ENCODE measurements around the gene MYO1E.
A peak's percentile ranks its signal among the peaks of the same experiment; 100 is the strongest.
"Not testable (repeated sequence)": the region's sequence is repeated elsewhere in the genome, so short reads cannot be mapped to it uniquely, and the experiment has no call there.

The MYO1E gene

GRCh38 chr15:59372352-59373211, at the start of gene MYO1E:
MYO1E (minus strand) TSS chr15:59372871; CDS start chr15:59372500, 371 bp downstream.
- peak; percentile 91 for DNase-seq

GRCh38 chr15:59420986-59421618, 48.4 kb upstream of the MYO1E start:
- DNase-seq = no peak

DNA sequence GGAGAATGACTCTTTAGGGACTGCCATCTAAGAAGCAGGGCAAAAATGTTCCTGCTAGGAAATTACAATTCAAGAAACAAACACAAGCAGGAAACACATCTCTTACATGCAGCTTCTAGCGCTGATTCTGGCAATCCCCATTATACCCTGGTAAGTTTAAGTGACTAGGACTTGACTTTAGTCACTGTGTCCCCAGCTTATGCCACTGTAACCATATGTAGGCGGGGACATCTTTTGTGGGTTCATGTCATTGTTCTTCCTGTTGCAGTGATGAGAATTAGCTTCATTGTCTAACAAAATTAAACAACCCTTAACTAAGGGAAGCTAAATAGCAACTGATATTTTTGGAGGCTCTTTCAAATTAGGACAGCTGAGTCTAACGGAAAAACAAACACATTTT, 47.4 kb upstream of the MYO1E start:
- DNase-seq = no peak

DNA sequence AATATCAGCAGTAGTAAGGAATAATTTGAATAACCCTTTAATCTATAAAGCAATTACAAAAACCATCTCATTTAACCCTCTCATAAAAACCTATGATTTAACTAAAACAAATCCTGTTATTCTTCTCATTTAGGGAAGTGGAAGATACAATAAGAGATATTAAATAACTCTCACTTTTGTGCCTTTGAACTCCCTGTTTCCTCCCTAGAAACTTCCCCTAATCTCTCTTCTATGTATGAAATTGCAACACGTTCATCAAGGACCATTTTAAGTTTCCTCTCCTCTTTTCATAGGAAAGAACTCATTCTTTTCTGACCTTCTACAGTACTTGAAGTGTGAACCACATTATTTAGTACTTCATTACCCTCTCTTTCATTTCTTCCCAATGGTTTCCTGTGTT, 46.5 kb upstream of the MYO1E start:
- no peak for DNase-seq

DNA sequence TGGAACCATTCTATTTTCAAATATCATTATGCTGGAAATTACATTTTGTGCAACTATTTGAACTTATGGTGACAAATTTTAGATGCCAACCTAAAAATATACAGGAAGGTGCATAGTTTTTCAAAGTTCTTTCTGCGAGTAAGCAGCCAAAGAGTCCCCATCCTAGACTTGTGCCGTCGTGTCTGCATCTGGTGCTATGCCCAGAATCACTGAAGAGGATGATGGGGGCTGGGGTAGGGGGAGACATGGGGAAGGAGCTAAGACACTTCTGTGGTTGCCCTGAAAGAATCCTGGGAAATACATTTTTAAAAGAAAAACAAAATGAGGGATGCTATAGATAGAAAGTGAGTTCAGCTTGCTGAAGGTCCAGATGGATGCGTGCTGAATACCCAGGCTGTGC, 44.1 kb upstream of the MYO1E start:
- DNase-seq = no peak

DNA sequence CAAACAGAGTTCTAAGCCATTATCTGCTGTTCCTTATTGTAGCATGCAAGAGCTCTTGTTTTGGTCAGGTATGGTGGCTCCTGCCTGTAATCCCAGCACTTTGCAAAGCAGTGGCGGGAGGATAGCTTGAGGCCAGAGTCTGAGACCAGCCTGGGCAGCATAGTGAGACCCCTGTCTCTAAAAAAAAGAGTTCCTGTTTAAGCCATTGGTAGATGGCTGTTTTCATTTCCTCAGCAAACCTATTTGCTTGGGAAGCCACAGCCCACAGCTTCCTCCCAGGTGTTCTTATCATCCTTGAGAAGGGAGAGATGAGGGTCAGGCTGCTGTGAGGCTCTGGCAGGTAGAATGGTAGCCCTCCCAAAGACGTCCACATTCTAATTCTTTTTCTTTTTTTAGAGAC, 40.9 kb upstream of the MYO1E start:
- DNase-seq = no peak

- no peak for DNase-seq
Measured at GRCh38 chr15:59410391-59410896, 37.8 kb upstream of the MYO1E start.

- DNase-seq = no peak
Measured at GRCh38 chr15:59407946-59408345, 35.3 kb upstream of the MYO1E start.

GRCh38 chr15:59406446-59406845, 33.8 kb upstream of the MYO1E start:
- DNase-seq = no peak

DNA sequence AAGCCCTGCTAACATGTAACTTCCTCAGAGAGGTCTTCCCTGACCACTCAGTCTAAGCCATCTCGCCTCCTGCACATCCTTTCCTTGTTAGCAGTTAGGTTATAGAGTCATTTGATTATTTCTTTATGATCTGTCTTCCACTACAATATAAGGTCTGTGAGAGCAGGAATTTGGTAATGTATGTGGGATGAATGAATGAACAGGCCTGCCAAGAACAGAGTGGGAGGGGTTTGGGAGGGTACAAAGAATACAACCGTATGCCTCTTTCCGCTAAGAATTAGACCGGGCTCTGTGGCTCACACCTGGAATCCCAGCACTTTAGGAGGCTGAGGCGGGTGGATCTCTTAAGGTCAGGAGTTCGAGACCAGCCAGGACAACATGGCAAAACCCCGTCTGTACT, 32.4 kb upstream of the MYO1E start:
- DNase-seq = no peak

- peak; percentile 76 for DNase-seq
Measured at GRCh38 chr15:59401824-59402569, 29.3 kb upstream of the MYO1E start.

GRCh38 chr15:59401051-59401823, 28.6 kb upstream of the MYO1E start:
- DNase-seq = not testable (repeated sequence)

- no peak for DNase-seq
Measured at GRCh38 chr15:59400103-59400813, 27.6 kb upstream of the MYO1E start.

- DNase-seq = no peak
Measured at GRCh38 chr15:59399465-59400102, 26.9 kb upstream of the MYO1E start.

DNA sequence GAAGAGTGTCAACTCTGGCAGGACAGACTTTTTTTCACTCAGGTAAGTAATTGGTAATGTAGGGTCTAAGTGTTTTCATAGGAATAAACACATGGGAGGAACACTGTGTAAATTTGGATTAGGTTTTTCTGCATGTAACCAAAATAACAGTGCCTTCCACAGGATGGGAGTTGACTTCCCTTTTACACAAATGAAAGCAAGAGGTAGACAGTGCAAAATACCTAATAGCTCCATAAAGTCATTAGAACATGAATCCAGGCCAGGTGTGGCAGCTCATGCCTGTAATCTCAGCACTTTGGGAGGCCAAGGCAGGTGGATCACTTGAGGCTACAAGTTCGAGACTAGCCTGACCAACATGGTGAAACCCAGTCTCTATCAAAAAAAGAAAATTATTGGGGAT, 25.5 kb upstream of the MYO1E start:
- no peak for DNase-seq

DNA sequence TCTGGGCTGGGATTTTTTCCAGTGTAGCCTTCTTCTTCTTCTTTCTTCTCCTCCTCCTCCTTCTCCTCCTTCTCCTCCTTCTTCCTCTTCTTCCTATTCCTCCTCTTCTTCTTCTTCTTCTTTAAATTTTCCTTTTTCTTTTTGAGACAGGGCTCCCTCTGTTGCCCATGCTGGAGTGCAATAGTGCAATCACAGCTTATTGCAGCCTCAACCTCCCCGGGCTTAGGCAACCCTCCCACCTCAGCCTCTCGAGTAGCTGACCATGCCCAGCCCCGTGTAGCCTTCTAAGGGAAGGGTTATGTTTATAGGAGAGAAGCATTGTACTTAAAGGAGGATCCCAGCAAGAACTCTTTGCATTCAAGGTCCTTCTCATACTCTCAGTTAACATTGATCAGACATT, 24.0 kb upstream of the MYO1E start:
- no peak for DNase-seq

DNA sequence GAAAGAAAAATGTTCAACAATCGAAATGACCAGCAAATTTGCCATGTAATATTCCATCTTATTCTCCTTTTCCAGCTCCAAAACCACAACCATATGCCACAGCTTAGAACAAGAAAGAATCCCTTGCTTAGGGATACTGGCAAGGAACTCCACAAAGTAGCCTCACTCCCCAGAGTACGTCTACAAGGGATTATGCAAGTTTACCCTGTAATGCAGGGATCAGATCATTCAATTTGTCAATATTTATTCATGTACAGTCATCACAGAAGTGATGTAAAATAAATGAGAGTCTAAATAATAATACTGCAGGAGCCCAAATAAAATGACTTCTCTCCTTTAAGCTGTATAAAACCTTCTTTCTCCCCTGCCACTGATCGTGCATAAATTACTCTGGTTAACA, 23.5 kb upstream of the MYO1E start:
- no peak for DNase-seq

DNA sequence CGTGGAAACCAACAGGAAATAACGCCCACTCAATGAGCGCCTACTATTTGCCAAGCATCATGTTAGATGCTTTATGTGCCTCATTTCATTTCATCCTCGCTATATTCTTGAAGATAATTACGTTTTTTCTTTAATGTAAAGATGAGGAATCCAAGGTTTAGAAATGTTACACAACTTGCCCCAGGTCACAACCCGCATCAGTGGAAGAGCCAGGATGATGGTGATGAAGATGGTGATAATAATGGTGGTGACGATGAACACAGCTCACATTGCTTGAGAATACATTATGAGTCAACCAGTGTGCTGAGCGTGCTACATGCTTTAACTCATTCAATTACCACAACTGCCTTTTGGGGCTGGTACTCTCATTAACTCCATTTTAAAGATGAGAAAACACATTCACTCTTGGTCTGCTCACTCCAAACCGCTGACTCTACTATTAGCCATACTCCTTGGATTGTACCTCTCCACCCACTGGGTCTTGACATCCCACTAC, 21.5 kb upstream of the MYO1E start:
- no peak for DNase-seq

GRCh38 chr15:59392299-59392698, 19.6 kb upstream of the MYO1E start:
- no peak for DNase-seq

DNA sequence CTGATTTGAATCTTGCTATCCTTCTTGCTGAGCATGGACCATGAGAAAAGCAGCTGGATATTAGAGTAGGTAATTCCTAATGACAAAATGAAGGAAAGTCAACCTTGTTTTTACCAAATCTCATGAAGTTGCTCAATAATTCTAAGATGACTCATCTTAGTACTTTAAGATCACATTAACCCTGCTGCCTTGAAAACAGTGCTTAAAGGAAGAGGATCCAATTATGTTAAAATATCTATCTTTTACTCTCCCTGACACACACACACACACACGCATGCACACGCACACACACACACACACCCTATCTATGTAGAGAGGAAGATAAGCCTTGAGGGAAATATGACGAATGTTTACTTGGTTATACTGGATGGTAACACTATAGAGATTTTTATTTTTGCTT, 16.0 kb upstream of the MYO1E start:
- DNase-seq = no peak

- DNase-seq = not testable (repeated sequence)
Measured at GRCh38 chr15:59387196-59387878, 14.7 kb upstream of the MYO1E start.
